Left ventricle myocardium superior (tissue), 1 donor: ENCODE measurements around the gene CACNG1. TPM values are rescaled to one million over a fixed set of nuclear protein-coding genes. Genes with fewer than 3 reads are reported as not detected.
A peak's percentile ranks its signal among the peaks of the same experiment; 100 is the strongest.
"Not testable (repeated sequence)": the region's sequence is repeated elsewhere in the genome, so short reads cannot be mapped to it uniquely, and the experiment has no call there.

Experiments
- ATAC-seq: fragments of 200-7000 bp; cut with Tn5 transposase; one replicate; pipeline ENCODE4 v1.9.1; 2020; ENCODE audit warnings: mild to moderate bottlenecking, moderate library complexity
- DNase-seq: peaks from one replicate; pipeline ENCODE4 v3.0.0-alpha.2; 2020
- intact Hi-C: fragments of 100-400 bp; cut with micrococcal nuclease; formaldehyde crosslinking; loops from one replicate; pipeline ENCODE4 v1.11.0; 2022
- total RNA-seq: library from RNA; stranded (reverse); fragmentation: NEBNext Ultra II Directional; extraction: Animal tissue kit (Norgen Biotek cat#: 25700); gene quantifications from one replicate; pipeline ENCODE4 v1.2.1, GENCODE V29; 2021
- donor health status: DM: no; HTN: yes; CAD: no; lungs with severe emphysema.

The CACNG1 gene
- total RNA-seq, 1 donor from 2014 or later: not detected

DNA sequence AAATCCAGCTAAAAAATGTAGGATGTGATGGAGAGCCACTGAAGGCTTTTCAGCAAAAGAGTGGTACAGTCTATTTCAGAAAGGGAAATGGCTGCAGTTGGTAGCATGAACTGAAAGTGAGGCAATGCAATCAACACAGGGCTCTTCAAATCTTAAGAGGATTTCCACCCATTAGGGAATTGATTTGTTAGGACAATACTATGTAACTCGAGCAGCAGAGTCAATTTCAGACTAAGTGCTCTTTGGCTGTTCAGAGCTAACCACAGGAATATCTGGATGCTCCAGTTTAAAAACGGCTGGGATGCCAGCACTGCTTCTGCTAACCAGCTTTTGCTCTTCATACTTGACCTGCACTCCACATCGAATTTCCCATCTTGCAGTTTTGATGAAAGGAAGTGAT lies 24.6 kb downstream of the CACNG1 start:
- intact Hi-C loops: no loop called here
- ATAC-seq: no peak
- DNase-seq: no peak

DNA sequence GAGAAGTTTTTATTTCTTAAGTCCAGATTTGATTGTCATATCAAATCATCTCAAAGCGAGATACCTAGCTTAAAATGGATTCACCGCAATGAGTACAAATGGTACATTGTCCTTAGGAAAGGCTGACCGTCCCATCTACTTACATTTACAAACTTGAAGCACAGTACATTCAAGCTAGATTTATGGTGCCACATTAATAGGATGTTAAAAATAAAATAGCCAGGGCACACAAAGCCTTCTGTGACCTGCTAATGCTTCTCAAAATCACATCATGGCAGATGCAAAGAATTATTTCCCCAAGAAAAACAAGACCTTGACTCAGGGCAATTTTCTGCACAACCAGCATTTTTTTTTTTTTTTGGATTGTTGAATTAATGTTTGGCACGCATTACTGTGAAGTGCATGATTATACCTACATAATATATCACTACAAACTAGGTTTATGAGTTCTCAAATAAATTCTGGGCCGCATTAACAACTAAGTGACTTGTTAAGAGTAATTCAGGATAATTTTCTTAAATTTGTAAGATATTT lies 25.3 kb downstream of the CACNG1 start:
- intact Hi-C loops: no loop called here
- ATAC-seq (no peak), DNase-seq (no peak)

DNA sequence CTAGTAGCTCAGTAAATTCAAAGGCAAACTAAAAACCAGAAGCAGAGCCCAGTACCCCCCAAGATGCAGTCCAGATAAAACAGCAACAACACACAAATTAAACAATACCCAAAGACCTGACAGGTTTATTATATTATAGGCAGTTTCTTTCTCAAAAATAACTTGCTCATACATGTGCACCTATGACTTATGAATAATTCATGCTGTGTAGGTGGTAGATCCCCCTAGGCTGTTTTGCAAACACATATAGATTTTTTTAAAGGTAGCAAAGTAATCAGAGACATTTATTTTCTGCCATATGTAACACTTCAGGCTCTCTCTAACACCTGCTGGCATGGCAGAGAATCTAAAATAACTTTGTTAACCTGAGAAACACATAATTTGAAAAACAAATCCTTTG lies 27.2 kb downstream of the CACNG1 start:
- DNase-seq: no peak
- intact Hi-C loops: no loop called here
- no peak for ATAC-seq

DNA sequence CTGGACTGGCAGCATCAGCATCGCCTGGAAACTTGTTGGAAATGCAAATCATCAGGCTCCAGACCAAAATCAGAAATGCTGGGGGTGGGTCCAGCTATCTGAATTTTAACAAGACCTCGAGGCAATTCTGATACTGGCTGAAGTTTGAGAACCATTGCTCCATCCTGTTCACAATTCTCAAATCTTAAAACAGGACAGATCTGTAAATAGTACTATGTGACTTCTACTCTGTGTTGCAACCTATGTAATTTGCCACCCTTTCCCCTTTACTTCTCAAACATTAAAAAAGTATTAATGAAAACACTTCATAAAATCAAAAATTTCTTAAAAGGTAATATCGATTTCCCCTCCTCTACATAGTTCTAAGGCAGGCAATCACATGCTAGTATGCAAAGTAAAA lies 28.5 kb downstream of the CACNG1 start:
- intact Hi-C loops: no loop called here
- no peak for ATAC-seq
- DNase-seq: no peak

DNA sequence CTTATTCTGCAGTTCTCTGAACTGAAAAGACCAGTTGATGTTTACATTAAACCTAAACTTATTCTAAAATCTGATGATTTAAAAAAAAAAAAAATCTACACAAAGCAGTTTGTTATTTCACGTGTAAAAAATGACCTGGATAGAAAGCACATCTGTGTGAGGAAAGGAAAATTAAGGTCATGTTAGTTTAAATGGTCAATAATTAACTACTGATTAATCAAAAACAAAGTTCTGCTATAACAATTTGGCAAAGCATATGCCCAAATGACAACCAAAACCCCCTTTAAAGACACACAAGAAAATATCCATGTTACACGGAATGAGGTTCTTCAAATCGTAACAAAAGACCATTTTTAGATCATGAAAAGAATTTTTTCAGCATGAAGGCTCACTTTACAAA lies 30.4 kb downstream of the CACNG1 start:
- intact Hi-C loops: no loop called here

DNA sequence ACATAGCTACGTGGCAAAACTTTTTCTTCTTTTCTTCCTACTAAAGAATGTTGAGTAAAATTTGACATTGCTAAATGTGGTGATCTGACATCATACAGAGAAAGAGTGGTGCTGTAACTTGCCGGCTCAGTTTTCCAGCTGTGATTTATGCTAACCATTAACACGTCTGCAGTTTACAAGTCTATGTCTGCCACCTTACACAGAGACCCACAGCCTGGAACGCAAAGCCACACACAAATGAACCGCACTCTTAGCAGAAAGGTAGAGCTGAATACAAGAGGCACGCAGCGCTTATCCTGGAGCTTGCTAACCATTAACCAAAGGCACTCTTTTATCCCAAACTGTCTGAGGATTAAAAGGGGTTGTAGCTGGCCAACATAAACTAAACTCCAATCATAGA lies 31.9 kb downstream of the CACNG1 start:
- no peak for ATAC-seq
- intact Hi-C loops: no loop called here
- no peak for DNase-seq

More for the DNA sequence above, 30.4 kb downstream of the CACNG1 start:
- DNase-seq (no peak), ATAC-seq (no peak)

DNA sequence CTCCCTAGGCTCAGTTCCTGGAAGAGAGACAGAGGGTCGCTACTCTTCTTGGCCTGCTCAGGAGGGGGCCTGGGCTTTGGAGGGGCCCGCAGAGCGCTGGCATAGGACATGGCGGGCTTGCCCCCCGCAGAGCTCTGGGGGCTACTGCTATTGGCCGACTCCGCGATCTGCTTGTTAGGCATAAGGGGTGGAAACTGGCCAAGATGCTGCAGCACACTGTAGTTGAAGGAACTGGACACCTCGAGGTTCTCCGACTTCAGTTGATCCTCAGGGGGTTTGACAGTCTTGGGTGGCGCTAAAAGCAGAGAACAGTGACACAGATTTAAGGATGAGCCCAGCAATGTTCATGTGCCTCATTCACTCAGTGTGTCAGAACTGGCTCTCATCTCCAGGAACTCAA lies 33.9 kb downstream of the CACNG1 start:
- no peak for ATAC-seq
- intact Hi-C loops: no loop called here
- no peak for DNase-seq

DNA sequence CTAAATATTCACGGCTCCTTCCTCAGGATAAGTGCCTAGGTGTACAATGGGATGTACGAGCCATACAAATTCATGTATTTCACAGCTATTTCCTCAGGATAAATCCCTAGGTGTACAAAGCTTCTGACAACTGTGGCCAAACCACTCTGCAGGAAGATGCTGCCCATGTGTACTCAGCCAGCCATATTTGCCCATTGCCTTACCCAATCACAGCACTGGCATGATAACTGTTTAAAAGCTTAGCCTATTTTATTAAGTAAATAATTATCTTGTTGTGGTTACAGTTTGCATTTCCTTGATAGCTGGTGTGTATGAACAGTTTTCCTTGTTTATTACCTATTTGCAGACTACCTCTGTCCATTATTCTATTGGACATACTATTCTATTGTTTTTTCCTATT lies 35.1 kb downstream of the CACNG1 start:
- ATAC-seq (no peak), DNase-seq (no peak)
- intact Hi-C loops: no loop called here

DNA sequence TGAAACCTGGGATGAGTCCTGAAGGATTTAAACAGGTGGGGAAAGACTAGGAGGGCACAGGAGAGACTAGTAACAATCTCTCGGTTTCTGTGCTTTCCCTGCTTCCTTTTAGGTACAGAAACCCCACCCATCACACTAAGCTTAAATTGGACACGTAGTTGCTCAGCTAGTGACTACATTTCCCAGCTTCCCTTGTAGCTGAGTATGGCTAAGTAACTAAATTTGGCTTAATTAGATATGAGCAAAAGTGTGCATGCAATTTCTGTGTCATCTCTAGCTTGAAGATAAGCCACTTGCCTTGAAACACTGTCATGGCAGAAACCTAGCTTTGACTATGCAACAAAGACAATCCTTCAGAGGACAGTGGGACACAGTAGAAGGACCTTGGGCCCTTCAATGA lies 36.5 kb downstream of the CACNG1 start:
- DNase-seq (no peak), ATAC-seq (no peak)
- intact Hi-C loops: no loop called here

DNA sequence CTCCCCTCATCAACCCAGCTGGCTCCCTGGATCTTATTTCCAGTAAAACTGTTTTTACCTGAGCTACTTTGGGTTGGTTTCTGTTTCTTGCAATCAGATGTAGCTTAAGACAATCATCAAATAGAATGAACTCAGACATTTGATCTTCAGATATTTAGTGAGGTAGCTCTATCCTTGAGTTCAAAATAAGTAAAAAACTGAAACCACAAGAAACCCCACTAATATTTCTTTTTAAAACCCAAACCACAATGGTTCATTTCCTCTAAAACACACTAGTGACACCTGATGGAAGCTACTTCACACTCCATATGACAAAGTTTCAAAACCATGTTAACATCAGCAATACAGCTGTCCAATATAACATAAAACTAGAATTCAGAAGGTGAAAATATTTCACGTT lies 37.8 kb downstream of the CACNG1 start:
- intact Hi-C loops: no loop called here
- DNase-seq: no peak
- ATAC-seq: no peak

DNA sequence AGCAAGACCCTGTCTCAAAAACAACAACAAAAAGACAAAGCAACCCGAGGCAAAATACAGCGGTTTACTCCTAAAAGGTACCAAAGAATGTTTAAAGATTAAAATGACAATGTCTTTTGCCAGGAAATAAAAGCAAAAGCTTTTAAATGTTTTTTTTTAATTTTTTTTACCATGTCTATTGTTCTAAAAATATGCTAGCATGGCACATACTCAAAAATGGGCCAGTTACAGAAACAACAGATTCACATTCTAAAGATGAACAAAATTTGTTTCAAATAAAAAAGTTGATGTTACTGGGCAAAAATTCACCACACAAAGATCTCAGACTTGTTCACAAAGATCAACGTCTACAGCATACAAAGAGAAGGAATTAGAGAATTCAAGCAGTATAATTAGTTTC lies 41.1 kb downstream of the CACNG1 start:
- intact Hi-C loops: no loop called here
- no peak for DNase-seq
- no peak for ATAC-seq

DNA sequence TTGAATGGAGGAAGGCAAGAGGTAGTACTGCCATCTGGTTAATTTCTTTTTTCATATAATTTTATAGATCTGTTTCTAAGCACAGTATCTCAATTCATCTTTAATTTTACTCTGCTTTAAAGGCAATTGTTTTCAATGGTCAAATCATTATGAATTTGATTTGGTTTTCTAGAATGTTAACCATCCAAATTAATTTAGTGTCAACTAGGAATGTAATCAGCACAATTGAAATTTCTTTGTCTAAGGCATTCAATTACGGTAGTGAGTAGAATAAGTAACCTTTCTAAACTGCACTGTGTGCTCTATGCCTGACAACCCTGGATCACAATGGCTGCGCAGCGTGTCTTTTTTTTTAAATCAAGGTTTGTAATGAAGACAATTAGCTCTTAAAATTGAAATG lies 44.3 kb downstream of the CACNG1 start:
- no peak for DNase-seq
- ATAC-seq: no peak
- intact Hi-C loops: no loop called here

DNA sequence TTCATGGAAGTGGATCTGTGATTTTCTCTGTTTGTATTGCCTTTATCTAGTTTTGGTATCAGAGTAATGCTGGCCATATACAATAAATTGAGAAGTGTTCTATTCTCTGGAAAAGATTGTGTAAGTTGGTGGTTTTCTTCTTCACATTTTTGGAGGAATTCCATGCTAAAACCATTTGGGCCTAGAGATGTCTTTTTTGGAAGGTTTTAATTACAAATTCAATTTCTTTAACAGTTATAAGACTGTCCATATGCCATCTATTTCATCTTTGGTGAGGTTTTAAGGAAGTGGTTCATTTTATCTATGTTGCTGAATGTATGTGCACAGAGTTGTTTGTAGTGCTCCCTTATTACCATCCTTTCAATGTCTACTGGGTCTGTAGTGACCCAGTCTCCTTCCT lies 46.0 kb downstream of the CACNG1 start:
- DNase-seq: no peak
- intact Hi-C loops: no loop called here
- no peak for ATAC-seq

DNA sequence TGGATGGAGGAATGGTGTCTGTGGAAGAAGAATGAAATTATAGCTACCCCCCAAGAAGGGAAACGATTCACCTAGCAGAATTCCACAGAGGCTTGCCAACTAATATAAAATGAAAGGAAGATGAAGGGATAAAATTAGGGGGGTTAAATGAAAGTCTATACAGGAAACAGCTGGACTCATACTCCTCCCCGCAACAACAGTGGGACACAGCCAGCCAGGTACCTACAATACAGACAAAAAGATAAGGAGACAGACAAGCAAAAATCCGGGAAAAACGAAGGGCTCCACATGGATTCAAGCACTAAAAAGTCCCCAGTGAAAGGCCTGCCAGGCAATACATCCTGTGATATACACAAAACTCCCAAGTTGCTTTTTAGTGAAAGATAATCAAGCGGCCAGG lies 47.9 kb downstream of the CACNG1 start:
- no peak for DNase-seq
- intact Hi-C loops: no loop called here
- ATAC-seq: no peak

DNA sequence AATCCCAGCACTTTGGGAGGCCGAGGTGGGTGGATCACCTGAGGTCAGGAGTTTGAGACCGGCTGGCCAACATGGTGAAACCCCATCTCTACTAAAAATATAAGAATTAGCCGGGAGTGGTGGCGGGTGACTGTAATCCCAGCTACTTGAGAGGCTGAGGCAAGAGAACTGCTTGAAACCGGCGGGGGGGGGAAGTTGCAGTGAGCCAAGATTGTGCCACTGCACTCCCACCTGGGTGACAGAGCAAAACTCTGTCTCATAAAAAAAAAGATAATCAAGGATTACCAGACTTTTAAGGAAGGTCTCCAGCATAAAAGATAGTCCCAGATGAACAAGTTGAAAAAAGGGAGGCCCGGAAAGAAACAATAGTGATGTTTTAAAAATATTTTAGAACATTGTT lies 48.4 kb downstream of the CACNG1 start:
- ATAC-seq, DNase-seq, intact Hi-C loops: not testable (repeated sequence)

DNA sequence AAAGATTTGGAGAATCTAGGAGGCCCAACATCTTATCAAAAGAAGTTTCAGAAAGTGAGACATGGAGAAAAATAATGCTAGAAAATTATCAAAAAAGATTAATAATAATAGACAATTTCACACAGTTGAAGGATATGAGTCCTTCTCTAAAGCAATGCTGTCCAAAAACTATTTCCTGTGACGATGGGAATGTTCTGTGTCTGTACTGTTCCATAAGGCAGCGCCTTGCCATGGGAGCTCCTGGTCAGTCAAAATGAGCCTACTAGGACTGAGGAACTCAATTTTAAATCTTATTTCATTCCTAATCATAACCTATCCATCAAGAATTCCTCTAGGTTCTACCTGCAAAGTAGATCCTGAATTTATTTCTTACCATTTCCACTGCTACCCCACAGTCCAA lies 49.0 kb downstream of the CACNG1 start:
- ATAC-seq: no peak
- intact Hi-C loops: no loop called here

DNA sequence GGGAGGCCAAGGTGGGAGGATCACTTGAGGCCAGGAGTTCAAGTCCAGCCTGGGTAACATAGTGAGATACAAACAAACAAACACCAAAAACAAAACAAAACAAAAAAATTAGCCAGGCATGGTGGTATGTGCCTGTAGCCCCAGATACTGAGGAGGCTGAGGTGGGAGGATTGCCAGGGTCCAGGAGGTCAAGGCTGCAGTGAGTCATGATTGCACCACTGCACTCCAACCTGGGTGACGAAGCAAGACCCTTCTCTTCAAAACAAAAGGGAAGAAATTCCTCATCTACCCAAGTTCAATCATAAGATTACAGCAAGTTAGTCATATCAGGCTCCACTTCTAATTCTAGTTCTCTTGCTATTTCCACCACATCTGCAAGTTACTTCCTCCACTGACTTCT lies 50.9 kb downstream of the CACNG1 start:
- DNase-seq, intact Hi-C loops, ATAC-seq: not testable (repeated sequence)

More for the DNA sequence above, 49.0 kb downstream of the CACNG1 start:
- DNase-seq: no peak

DNA sequence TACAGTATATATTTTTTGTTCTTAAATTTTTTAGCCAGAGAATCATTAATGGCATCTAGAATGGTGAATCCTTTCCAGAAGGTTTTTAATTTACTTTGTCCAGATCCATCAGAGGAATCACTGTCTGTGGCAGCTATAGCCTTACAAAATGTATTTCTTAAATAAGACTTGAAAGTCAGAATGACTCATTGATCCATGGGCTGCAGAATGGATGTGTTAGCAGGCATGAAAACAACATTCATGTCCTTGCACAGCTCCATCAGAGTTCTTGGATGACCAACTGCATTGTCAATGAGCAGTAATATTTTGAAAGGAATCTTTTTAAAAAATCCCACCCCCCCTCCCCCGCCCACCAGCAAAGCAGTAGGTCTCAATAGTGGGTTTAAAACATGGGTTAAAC lies 51.4 kb downstream of the CACNG1 start:
- ATAC-seq: no peak

DNA sequence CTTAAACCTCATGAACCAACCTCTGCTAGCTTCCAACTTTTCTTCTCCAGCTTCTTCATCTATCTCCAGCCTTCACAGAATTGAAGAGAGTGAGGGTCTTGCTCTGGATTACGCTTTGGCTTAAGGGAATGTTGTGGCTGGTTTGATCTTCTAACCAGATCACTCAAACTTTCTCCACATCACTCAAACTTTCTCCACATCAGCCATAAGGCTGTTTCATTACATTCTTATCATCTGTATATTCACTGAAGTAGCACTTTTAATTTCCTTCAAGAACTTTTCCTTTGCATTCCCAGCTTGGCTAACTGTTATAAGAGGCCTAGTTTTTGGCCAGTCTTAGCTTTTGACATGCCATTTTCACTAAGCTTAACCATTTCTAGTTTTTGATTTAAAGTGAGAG lies 52.3 kb downstream of the CACNG1 start:
- no peak for DNase-seq
- intact Hi-C loops: no loop called here
- ATAC-seq: no peak

More for the DNA sequence above, 51.4 kb downstream of the CACNG1 start:
- DNase-seq: no peak
- intact Hi-C loops: no loop called here

DNA sequence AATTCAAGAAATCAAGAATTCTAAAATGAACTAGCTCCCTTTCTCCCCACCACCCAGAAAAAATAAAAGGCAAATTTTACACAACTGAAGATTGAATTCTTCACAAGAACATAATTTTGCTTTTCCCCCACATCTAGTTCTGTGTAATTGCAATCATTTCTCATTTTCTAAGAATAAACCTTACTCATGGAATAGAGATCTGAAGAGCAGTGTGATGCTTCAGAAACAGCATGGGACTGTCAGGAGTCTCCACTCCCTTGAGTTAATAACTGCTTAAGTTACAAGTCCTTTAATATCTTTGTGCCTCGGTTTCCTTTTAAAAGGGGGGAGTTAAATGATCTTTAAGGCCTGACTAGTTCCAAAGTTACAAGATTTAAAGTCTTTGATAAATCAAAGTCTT lies 53.7 kb downstream of the CACNG1 start:
- DNase-seq (no peak), ATAC-seq (peak; percentile 24)
- intact Hi-C loops: no loop called here

DNA sequence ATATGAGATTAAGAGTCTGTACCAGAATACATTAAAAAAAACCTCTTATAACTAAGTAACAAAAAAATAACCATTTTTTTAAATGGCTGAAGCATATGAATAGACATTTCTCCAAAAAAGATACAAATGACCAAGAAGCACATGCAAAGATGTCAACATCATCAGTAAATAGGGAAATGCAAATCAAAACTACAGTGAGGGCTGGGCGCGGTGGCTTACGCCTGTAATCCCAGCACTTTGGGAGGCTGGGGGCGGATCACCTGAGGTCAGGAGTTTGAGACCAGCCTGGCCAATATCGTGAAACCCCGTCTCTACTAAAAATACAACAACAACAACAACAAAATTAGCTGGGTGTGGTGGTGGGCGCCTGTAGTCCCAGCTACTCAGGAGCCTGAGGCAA lies 60.3 kb downstream of the CACNG1 start:
- ATAC-seq, DNase-seq, intact Hi-C loops: not testable (repeated sequence)

DNA sequence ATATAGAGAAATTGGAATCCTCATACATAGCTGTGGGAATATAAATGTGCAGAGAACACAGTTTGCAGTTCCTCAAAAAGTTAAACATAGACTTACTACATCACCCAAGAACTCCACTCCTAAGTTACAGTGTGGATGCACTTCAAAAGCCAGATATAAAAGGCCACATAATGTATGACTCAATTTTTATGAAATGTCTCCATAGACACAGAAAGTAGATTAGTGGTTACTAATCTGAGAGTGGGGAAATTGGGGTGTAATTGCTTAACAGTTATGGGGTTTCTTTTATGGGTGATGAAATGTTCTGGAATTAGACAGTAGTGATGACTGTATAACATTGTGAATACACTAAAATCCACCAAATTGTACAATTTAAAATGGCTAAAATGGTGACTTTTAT lies 60.9 kb downstream of the CACNG1 start:
- peak; percentile 47 for ATAC-seq
- DNase-seq: no peak
- intact Hi-C loops: no loop called here
